ENCODE data around the gene POPDC2.

POPDC2 gene

DNA sequence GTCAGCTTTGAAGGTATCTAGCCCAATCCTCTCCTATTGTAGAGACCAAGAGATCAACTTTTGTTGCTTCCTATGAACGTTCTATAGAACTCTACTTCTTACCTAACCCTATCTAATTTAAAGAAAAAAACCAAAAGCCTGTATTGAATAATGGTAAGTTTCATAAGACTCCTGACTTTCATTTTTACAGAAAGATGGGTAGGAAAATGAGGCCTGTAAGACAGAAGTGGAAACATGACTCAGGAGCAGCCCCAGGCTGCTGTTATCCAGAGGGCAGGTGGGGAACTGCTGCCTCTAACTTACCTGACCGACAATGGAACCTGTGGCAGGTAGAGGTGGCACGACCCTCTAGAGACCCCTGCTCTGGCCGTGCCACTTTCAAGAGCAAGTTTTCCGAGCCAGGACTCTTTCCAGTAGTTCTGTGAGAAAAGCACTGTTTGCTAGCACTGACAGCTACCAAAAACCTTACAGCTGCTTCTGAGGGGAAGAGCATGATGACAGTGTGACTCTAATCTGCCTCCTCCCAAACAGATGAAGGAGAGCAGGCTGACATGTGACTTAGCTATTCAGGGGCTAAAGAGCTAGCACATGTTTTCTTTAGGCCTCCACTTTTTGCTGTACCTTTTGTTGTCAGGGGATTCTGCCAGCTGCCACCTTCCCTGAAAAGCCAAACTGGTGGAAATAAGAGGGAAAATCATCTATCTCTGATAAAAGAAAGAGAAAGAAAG lies 17.5 kb downstream of the POPDC2 start:
- peaks cover 11% of the 10 kb centered on the region for H3K4me1 Mint-ChIP-seq
- H3K9me3 Mint-ChIP-seq = no peaks in the 10 kb centered on the region
- no peaks in the 10 kb centered on the region for H3K27me3 Mint-ChIP-seq
- peaks cover 4% of the 10 kb centered on the region for H3K36me3 Mint-ChIP-seq (ENCODE audit: insufficient read depth)
- DNase-seq (ENCODE audit: low spot score in 2 of 2) (no peak), ATAC-seq (replicated peaks; ENCODE audit: extremely low read depth, poor library complexity, severe bottlenecking) (no peak)
- H3K4me3 Mint-ChIP-seq = no peak overlapping the region
- H3K27ac Mint-ChIP-seq (ENCODE audit: low read depth) = no peak overlapping the region

- H3K36me3 Mint-ChIP-seq (ENCODE audit: insufficient read depth) = peaks cover 2% of the 10 kb centered on the region
These were observed 19.0 kb downstream of the POPDC2 start for GRCh38 chr3:119641416-119641815.

DNA sequence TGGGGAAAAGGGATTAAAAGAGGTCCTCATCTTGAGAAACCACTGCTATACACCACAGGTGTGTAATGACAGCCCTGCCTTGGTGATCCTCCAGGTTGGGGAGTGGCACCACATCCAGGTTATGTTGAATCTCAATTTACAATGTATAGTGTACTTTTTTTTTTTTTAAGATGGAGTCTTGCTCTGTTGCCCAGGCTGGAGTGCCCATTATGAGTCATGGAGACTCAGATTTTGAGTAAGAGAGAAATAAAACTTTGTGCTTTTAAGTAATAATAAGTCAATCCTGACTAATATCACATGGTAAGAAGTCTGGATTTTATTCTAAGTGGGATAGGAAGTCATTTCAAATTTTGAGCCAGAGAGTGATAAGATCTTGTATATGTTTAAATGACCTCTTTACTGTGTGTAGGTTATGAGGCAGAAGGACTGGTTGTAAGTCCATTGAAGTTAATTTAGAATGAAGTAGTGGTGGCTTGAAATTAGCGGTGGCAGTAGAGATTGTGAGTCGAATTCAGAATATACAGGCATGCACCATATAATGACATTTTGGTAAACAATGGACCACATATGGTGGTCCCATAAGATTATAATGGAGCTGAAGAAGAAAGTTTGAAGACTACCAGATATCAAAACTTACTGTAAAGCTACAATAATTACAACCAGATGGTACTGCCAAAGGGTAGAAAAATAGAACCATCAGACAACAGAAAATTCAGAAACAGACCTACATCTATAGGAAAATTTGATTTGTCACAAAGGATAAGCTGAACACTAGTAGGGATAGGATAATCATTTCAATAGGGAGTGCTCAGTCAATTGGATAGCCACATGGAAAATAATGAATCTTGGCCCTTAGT lies 20.7 kb downstream of the POPDC2 start:
- no peaks in the 10 kb centered on the region for H3K9me3 Mint-ChIP-seq
- H3K4me3 Mint-ChIP-seq = no peak overlapping the region
- DNase-seq (ENCODE audit: low spot score in 2 of 2) (no peak), ATAC-seq (replicated peaks; ENCODE audit: extremely low read depth, poor library complexity, severe bottlenecking) (no peak)
- H3K36me3 Mint-ChIP-seq (ENCODE audit: insufficient read depth) = peaks cover 2% of the 10 kb centered on the region
- peaks cover 15% of the 10 kb centered on the region for H3K4me1 Mint-ChIP-seq
- no peaks in the 10 kb centered on the region for H3K27me3 Mint-ChIP-seq
- peak overlapping the region; percentile 11 for H3K27ac Mint-ChIP-seq (ENCODE audit: low read depth)

More at GRCh38 chr3:119641416-119641815, 19.0 kb downstream of the POPDC2 start:
- ATAC-seq (replicated peaks; ENCODE audit: extremely low read depth, poor library complexity, severe bottlenecking) (no peak), DNase-seq (ENCODE audit: low spot score in 2 of 2) (no peak)
- H3K27ac Mint-ChIP-seq (ENCODE audit: low read depth) = no peak overlapping the region
- H3K9me3 Mint-ChIP-seq = no peaks in the 10 kb centered on the region
- peaks cover 15% of the 10 kb centered on the region for H3K4me1 Mint-ChIP-seq
- no peaks in the 10 kb centered on the region for H3K27me3 Mint-ChIP-seq
- no peak overlapping the region for H3K4me3 Mint-ChIP-seq

DNA sequence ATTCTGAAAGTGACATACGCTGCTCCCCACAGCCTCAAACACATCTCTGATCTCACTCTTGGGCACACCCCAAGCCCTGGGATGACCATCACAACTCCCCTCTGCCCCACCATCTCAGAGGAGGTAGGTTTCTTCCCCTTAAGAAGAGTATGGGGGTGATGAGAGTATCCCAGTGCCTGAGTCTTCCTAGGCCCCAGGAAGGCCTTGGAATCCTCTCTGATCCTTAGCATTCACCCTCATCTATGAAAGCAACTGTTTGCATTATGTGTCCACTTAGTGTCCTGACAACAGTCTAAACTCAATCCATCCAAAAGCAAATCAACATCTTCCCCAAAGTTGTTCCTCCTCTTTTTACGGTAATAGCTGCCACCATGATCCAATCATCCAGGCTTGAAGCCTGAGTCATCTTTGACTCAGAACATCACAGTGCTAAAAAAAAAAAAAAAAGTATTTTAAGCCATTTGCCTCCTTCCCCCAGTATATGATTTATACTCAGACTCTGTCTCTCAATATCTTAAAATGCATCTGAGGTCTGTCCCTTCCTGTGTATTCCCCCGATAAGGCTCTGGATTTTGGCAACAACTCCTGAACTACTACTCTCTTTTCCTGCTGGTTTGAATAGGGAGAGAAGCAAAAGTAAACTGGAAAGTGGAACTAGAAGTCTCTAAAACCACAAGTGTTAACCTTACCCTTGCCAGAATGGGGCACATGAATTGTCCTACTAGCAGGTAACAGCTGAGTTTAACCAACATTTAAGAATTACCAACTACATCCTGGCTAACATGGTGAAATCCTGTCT lies 22.5 kb downstream of the POPDC2 start:
- Mint-ChIP-seq H3K27ac (ENCODE audit: low read depth) (peak overlapping the region; percentile 94), H3K36me3 (ENCODE audit: insufficient read depth) (peaks cover 2% of the 10 kb centered on the region), H3K4me1 (peaks cover 15% of the 10 kb centered on the region), H3K4me3 (peak overlapping the region; percentile 73), H3K9me3 (no peaks in the 10 kb centered on the region), H3K27me3 (no peaks in the 10 kb centered on the region)
- peak; percentile 26 for ATAC-seq (replicated peaks; ENCODE audit: extremely low read depth, poor library complexity, severe bottlenecking)
- DNase-seq (ENCODE audit: low spot score in 2 of 2) = no peak

DNA sequence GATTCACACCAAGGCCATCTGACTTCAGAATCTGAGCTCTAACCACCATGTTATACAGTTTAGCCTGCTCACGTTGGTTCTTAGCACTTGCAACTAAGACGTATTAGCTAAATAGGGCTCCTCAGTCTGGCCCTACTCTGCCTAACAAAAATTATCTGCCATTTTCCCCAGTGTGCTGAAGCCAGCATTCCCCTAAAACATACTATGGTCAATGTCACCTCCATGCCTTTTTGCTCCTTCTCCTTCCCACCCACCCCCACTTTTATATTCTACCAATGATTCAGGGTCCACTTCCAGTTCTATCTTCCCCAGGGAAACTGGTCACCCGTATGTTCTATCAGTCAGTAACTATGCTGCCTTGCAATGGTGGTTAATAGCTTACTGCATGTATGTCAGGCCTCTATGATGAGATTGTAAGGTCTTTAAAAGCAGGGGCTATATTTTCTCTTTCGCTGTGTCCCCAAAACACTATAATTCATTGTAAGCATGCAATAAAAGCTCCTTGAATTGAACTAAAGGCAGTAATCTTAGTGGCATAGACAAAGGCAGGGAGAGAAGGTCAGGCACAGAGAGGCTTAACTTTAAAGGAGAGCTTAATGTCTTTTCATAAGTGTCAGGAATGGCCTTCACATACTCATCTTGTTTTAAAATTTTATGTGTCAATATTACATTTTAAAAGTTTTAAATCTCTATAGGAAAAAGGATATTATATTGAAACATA lies 23.3 kb downstream of the POPDC2 start:
- ATAC-seq (replicated peaks; ENCODE audit: extremely low read depth, poor library complexity, severe bottlenecking) (no peak), DNase-seq (ENCODE audit: low spot score in 2 of 2) (no peak)
- no peaks in the 10 kb centered on the region for H3K27me3 Mint-ChIP-seq
- H3K27ac Mint-ChIP-seq (ENCODE audit: low read depth) = no peak overlapping the region
- H3K4me1 Mint-ChIP-seq = peaks cover 15% of the 10 kb centered on the region
- H3K36me3 Mint-ChIP-seq (ENCODE audit: insufficient read depth) = peaks cover 2% of the 10 kb centered on the region
- H3K4me3 Mint-ChIP-seq = no peak overlapping the region
- no peaks in the 10 kb centered on the region for H3K9me3 Mint-ChIP-seq

DNA sequence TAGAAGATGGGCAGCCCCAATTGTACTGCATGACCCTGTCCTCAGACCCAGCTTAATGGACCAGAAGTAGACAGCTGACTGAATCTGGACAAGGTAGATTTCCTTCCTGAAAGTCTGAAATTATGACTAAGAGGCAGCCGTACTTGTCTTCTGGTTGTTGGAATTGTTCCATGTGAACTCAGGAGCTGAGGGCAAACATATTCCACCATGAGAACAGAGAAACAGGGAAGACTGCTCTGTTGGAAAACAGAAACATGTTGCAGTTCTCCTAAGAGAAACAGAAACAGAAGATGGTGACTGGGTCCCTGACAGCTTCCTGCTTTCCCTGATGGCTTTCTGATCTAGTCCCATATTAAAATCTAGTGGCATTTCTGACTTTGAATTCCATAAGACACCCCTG lies 24.1 kb downstream of the POPDC2 start:
- Mint-ChIP-seq H3K27me3 (no peaks in the 10 kb centered on the region), H3K4me1 (peaks cover 15% of the 10 kb centered on the region), H3K36me3 (ENCODE audit: insufficient read depth) (peaks cover 2% of the 10 kb centered on the region), H3K4me3 (no peak overlapping the region), H3K9me3 (no peaks in the 10 kb centered on the region), H3K27ac (ENCODE audit: low read depth) (no peak overlapping the region)
- DNase-seq (ENCODE audit: low spot score in 2 of 2) (no peak), ATAC-seq (replicated peaks; ENCODE audit: extremely low read depth, poor library complexity, severe bottlenecking) (no peak)

- H3K4me1 Mint-ChIP-seq = peaks cover 15% of the 10 kb centered on the region
- H3K4me3 Mint-ChIP-seq = no peak overlapping the region
- H3K36me3 Mint-ChIP-seq (ENCODE audit: insufficient read depth) = peaks cover 2% of the 10 kb centered on the region
- DNase-seq (ENCODE audit: low spot score in 2 of 2) (no peak), ATAC-seq (replicated peaks; ENCODE audit: extremely low read depth, poor library complexity, severe bottlenecking) (no peak)
- H3K9me3 Mint-ChIP-seq = no peaks in the 10 kb centered on the region
- H3K27ac Mint-ChIP-seq (ENCODE audit: low read depth) = no peak overlapping the region
- H3K27me3 Mint-ChIP-seq = no peaks in the 10 kb centered on the region
These were observed 24.7 kb downstream of the POPDC2 start for GRCh38 chr3:119635719-119636118.

DNA sequence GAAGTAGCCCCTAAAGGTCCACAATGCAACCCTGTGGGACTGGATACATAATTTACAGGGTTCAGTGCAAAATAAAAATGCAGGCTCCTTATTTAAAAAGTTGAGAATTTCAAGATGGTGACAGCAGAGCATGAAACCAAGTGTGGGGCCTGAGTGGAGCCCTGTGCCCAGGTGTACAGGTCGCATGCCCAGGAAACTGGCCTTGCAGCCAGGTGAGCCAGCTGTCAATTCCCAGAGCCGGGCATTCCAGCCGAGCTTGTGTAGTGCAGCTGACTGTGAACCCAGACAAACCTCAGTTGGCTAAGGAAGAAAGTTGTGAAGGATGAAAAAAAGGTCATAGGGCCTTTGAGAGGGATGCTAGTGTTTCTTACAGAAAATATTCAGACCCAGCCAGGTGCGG lies 27.6 kb downstream of the POPDC2 start:
- Mint-ChIP-seq H3K27me3 (peaks cover 10% of the 10 kb centered on the region), H3K4me1 (peaks cover 3% of the 10 kb centered on the region), H3K36me3 (ENCODE audit: insufficient read depth) (peaks cover 2% of the 10 kb centered on the region), H3K9me3 (no peaks in the 10 kb centered on the region), H3K4me3 (no peak overlapping the region), H3K27ac (ENCODE audit: low read depth) (no peak overlapping the region)
- no peak for DNase-seq (ENCODE audit: low spot score in 2 of 2)
- ATAC-seq (replicated peaks; ENCODE audit: extremely low read depth, poor library complexity, severe bottlenecking) = no peak

DNA sequence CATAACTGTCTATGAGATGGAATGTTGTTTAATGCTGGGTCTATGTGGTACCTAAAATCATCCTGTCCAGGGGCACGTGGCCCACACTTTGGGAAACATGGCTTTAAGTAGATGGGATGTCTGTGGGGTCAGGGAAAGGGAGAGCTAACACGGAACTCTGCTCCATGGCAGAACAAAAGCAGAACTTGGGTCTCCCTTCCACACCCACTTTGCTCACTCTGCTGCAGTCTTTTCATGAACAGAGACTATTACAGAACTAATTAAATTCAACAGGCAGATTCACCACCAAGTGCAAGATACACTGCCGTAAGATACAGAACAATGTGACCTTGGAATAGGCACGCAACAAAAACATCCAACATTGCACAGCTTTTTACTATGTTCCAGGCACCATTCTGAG lies 28.2 kb downstream of the POPDC2 start:
- Mint-ChIP-seq H3K4me1 (no peaks in the 10 kb centered on the region), H3K4me3 (no peak overlapping the region), H3K27ac (ENCODE audit: low read depth) (no peak overlapping the region), H3K27me3 (peaks cover 10% of the 10 kb centered on the region), H3K9me3 (no peaks in the 10 kb centered on the region), H3K36me3 (ENCODE audit: insufficient read depth) (peaks cover 2% of the 10 kb centered on the region)
- no peak for ATAC-seq (replicated peaks; ENCODE audit: extremely low read depth, poor library complexity, severe bottlenecking)
- no peak for DNase-seq (ENCODE audit: low spot score in 2 of 2)

DNA sequence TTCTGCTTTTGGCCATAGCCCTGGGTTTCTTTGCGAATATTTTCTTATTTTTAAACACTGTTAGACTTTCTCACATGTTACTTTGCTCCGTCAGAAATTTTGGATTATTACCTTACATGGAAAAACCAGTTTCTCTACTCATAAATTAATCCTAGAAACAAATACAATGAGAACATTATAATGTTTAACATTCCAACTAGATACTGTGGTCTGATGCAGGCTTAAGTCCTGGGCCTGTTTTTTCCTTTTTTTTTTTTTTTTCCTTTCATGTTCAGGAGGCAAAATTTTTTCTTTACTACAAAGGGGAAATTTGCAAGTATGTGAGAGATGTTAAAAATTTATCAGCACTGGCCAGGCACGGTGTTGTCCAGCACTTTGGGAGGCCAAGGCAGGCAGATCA lies 28.9 kb downstream of the POPDC2 start:
- Mint-ChIP-seq H3K4me1 (no peaks in the 10 kb centered on the region), H3K4me3 (no peak overlapping the region), H3K36me3 (ENCODE audit: insufficient read depth) (peaks cover 2% of the 10 kb centered on the region), H3K27me3 (peaks cover 10% of the 10 kb centered on the region), H3K9me3 (no peaks in the 10 kb centered on the region), H3K27ac (ENCODE audit: low read depth) (no peak overlapping the region)
- ATAC-seq (replicated peaks; ENCODE audit: extremely low read depth, poor library complexity, severe bottlenecking) (no peak), DNase-seq (ENCODE audit: low spot score in 2 of 2) (no peak)

DNA sequence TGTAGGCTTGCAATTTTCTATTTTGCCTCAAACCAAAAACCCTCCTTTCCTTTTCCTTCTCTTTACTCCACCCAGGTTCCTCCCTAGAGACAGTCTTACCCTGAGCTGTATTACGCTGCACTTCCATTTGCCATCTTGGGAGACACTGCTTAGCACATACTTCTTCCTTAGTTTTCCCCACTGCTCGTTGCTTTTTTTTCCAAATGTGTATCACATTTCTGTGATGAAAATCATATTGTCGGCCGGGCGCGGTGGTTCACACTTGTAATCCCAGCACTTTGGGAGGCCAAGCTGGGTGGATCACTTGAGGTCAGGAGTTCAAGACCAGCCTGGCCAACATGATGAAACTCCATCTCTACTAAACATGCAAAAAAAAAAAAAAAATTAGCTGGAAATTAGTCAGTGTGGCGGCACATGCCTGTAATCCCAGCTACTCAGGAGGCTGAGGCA lies 29.5 kb downstream of the POPDC2 start:
- Mint-ChIP-seq H3K9me3 (no peaks in the 10 kb centered on the region), H3K36me3 (ENCODE audit: insufficient read depth) (peaks cover 2% of the 10 kb centered on the region), H3K27me3 (peaks cover 10% of the 10 kb centered on the region), H3K4me1 (no peaks in the 10 kb centered on the region), H3K4me3 (no peak overlapping the region), H3K27ac (ENCODE audit: low read depth) (no peak overlapping the region)
- ATAC-seq (replicated peaks; ENCODE audit: extremely low read depth, poor library complexity, severe bottlenecking) (no peak), DNase-seq (ENCODE audit: low spot score in 2 of 2) (no peak)
